K562 (cell line): Measurements from ENCODE around the gene KRTAP5-5. TPM values are rescaled to one million over a fixed set of nuclear protein-coding genes. Genes with fewer than 3 reads are reported as not detected.
A peak's percentile ranks its signal among the peaks of the same experiment; 100 is the strongest.

Experiments used
- ARHGAP35 ChIP-seq: fragments of 450-650 bp; IDR thresholded peaks from 2 replicates; pipeline ENCODE4 v1.6.1; 2018; ENCODE audit not compliant: partially characterized antibody
- ATF4 ChIP-seq: fragments of 450-650 bp; formaldehyde crosslinking; IDR thresholded peaks from 2 replicates; pipeline ENCODE4 v1.4.0; 2022; ENCODE audit warnings: mild to moderate bottlenecking, moderate library complexity
- ATF7 ChIP-seq: fragments of 450-650 bp; IDR thresholded peaks from 2 replicates; pipeline ENCODE4 v1.7.1; 2014; ENCODE audit warnings: mild to moderate bottlenecking, moderate library complexity
- CBX3 ChIP-seq, 2 experiments: IDR thresholded peaks; 1 replicate in 1 of 2; 2 replicates in 1 of 2; pipeline ENCODE4 v1.6.1; 2012; ENCODE audit warnings: inconsistent platforms in 2 of 2, low read length in 2 of 2, borderline replicate concordance in 1 of 2, control low read depth in 1 of 2
- CHAMP1 ChIP-seq: fragments of 450-650 bp; IDR thresholded peaks from 2 replicates; pipeline ENCODE4 v1.6.1; 2016; ENCODE audit warnings: mild to moderate bottlenecking
- CREB1 ChIP-seq, 2 experiments: sonication (generic) in 1 of 2; formaldehyde crosslinking in 1 of 2; IDR thresholded peaks; 2 replicates each; pipeline versions ENCODE4 v1.6.1 to v1.8.0; 2012 to 2022; ENCODE audit warnings: inconsistent platforms in 1 of 2, mild to moderate bottlenecking in 1 of 2, missing genetic modification reagents in 1 of 2, moderate library complexity in 1 of 2
- CXXC5 ChIP-seq: fragments of 250-450 bp; sonication (Bioruptor Pico); IDR thresholded peaks from 2 replicates; pipeline ENCODE4 v1.8.0; 2022; ENCODE audit warnings: inconsistent platforms, mild to moderate bottlenecking, moderate library complexity
- EGR1 ChIP-seq: fragments of 450-650 bp; conservative IDR thresholded peaks from 2 replicates; pipeline ENCODE4 v1.6.1; 2017; ENCODE audit warnings: mild to moderate bottlenecking
- HDAC1 ChIP-seq, 2 experiments: fragments of 450-650 bp; IDR thresholded peaks; 2 replicates each; pipeline ENCODE4 v1.6.1; 2016 to 2017; ENCODE audit warnings: inconsistent platforms in 1 of 2, mild to moderate bottlenecking in 1 of 2, moderate library complexity in 1 of 2
- HMGXB4 ChIP-seq: sonication (generic); formaldehyde crosslinking; IDR thresholded peaks from 2 replicates; pipeline ENCODE4 v1.8.1; 2023; ENCODE audit warnings: mild to moderate bottlenecking, missing genetic modification reagents
- SRSF3 ChIP-seq: fragments of 200-400 bp; formaldehyde crosslinking; IDR thresholded peaks from 2 replicates; pipeline ENCODE4 v1.6.1; 2016; ENCODE audit warnings: mild to moderate bottlenecking, low read length, moderate library complexity; ENCODE audit not compliant: insufficient read depth
- ZNF347 ChIP-seq: fragments of 450-650 bp; formaldehyde crosslinking; IDR thresholded peaks from 2 replicates; pipeline ENCODE4 v1.4.0; 2020; ENCODE audit warnings: low read depth, mild to moderate bottlenecking, moderate library complexity
- ZNF407 ChIP-seq: fragments of 450-650 bp; IDR thresholded peaks from 2 replicates; pipeline ENCODE4 v1.6.1; 2016; ENCODE audit warnings: low read depth
- ZNF764 ChIP-seq: fragments of 250-450 bp; sonication (Bioruptor Pico); IDR thresholded peaks from 2 replicates; pipeline ENCODE4 v1.4.0; 2020; ENCODE audit warnings: low read depth, mild to moderate bottlenecking, moderate library complexity
- polyA plus RNA-seq, 8 experiments: library from polyadenylated mRNA; depleted of rRNA in 4 of 8; stranded (reverse) in 5 of 8; unstranded in 3 of 8; fragments of >200 nt; fragmentation: Nextera tagmentation in 2 of 8; fragmentation: Illumina TruSeq in 1 of 8; extraction: Ambion mirVana in 2 of 8; extraction: Trizol in 1 of 8; gene quantifications; 2 replicates each; pipeline versions ENCODE4 v1.2.1 to v1.2.3, GENCODE V29; 2011 to 2014; ENCODE audit warnings: inconsistent platforms in 1 of 8, missing spikeins in 1 of 8
- total RNA-seq, 7 experiments: library from RNA; depleted of rRNA in 6 of 7; stranded (reverse); fragments of >200 nt in 6 of 7; fragmentation: Illumina TruSeq in 2 of 7; extraction: Trizol in 2 of 7; gene quantifications; 2 replicates each; pipeline versions ENCODE4 v1.2.1 to v1.2.3, GENCODE V29; 2011 to 2021; ENCODE audit warnings: low replicate concordance in 1 of 7

KRTAP5-5 gene
- total and polyA plus RNA-seq, 9 of the 15 experiments (the other 6 are each of a cell fraction or from before 2014, with no cell fraction given): not detected

GRCh38 chr11:1619449-1619848 is 10.1 kb upstream of the KRTAP5-5 start (continued):
- TF ChIP-seq ARHGAP35: no peak
- TF ChIP-seq HMGXB4 (CRISPR knock-in tag): no peak
- TF ChIP-seq CREB1 (IDR thresholded peaks at IDR 0.05): peak; percentile 83
- peak; percentile 91 for TF ChIP-seq CREB1 (CRISPR knock-in tag; IDR thresholded peaks at IDR 0.05)
- TF ChIP-seq CHAMP1: no peak
- TF ChIP-seq HDAC1 (IDR thresholded peaks at IDR 0.05): no peak
- TF ChIP-seq ZNF407: no peak
- peak; percentile 56; the same call in 1 of the 2 replicates for TF ChIP-seq ATF7
- no peak for TF ChIP-seq ATF4 (CRISPR knock-in tag)
- no peak for TF ChIP-seq SRSF3
- TF ChIP-seq EGR1: peak; percentile 49
- TF ChIP-seq CXXC5 (CRISPR knock-in tag): 0 out of 2 replicates have a peak, but pooled peaks have one; percentile 25
- TF ChIP-seq ZNF764: no peak
- TF ChIP-seq ZNF347 (CRISPR knock-in tag): no peak
- no peak for TF ChIP-seq CBX3 (IDR thresholded peaks at IDR 0.05; ENCODE audit: borderline replicate concordance in 1 of 2, low read length in 2 of 2)
